KMS-11 (cell line): ENCODE measurements around the gene SAMD4B.

Experiments used
- H2AFZ ChIP-seq: fragments of 200-600 bp; sonication (generic); 2 replicates; pipeline ENCODE4 v1.6.1; 2016; ENCODE audit warnings: antibody characterized with exemption, mixed run types, low read depth
- H3K27ac ChIP-seq: fragments of 200-600 bp; sonication (generic); 2 replicates; pipeline ENCODE4 v1.6.1; 2016; ENCODE audit warnings: mild to moderate bottlenecking, mixed run types
- H3K27me3 ChIP-seq: fragments of 200-600 bp; sonication (generic); 2 replicates; pipeline ENCODE4 v1.6.1; 2017; ENCODE audit warnings: mild to moderate bottlenecking, low read depth, mixed run types, moderate library complexity; ENCODE audit not compliant: insufficient read depth
- H3K36me3 ChIP-seq: fragments of 200-600 bp; sonication (generic); 2 replicates; pipeline ENCODE4 v1.6.1; 2017; ENCODE audit warnings: mild to moderate bottlenecking, mixed run types; ENCODE audit not compliant: insufficient read depth
- H3K4me1 ChIP-seq: fragments of 200-600 bp; sonication (generic); 2 replicates; pipeline ENCODE4 v1.6.1; 2016; ENCODE audit warnings: mild to moderate bottlenecking, low read depth, mixed run types; ENCODE audit not compliant: poor library complexity, severe bottlenecking
- H3K4me2 ChIP-seq: fragments of 200-600 bp; sonication (generic); 2 replicates; pipeline ENCODE4 v1.7.0; 2016; ENCODE audit warnings: mild to moderate bottlenecking, mixed run types
- H3K4me3 ChIP-seq: fragments of 200-600 bp; sonication (generic); IDR thresholded peaks from 2 replicates; pipeline ENCODE4 v1.6.1; 2017; ENCODE audit warnings: low read depth, low read length, mixed read lengths; ENCODE audit not compliant: insufficient read depth
- H3K79me2 ChIP-seq: fragments of 200-600 bp; sonication (generic); 2 replicates; pipeline ENCODE4 v1.6.1; 2016; ENCODE audit warnings: low read depth, mixed run types; ENCODE audit not compliant: insufficient read depth
- H3K9ac ChIP-seq: fragments of 200-600 bp; sonication (generic); 2 replicates; pipeline ENCODE4 v1.6.1; 2016; ENCODE audit warnings: mild to moderate bottlenecking, mixed run types
- H4K20me1 ChIP-seq: fragments of 200-600 bp; sonication (generic); 2 replicates; pipeline ENCODE4 v1.6.1; 2016; ENCODE audit warnings: mild to moderate bottlenecking, mixed run types; ENCODE audit not compliant: insufficient read depth
- TF ChIP-seq, protein P1 (sequence below): fragments of 200-600 bp; sonication (generic); conservative IDR thresholded peaks from 2 replicates; pipeline ENCODE4 v1.6.1; 2017; ENCODE audit warnings: low read depth, mild to moderate bottlenecking, antibody characterized with exemption, low read length, moderate library complexity, mixed read lengths

Gene SAMD4B

DNA sequence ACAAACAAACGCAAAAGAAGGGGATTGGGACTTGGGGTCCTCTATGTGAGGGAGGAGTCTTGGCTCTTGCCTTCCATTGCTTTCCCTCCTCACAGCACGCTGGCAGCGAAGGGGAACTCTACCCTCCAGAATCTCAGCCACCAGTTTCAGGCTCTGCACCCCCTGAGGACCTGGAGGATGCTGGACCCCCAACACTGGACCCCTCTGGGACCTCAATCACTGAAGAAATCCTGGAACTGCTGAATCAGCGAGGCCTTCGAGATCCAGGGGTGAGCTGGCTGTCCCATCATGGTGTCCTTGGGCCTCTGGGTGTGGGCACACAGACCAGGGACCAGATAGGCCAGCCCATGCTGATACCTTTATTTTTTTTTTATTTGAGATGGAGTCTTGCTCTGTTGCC, 79.8 kb downstream of the SAMD4B start:
- Histone ChIP-seq H3K79me2 (no peaks in the 10 kb centered on the region), H3K36me3 (no peaks in the 10 kb centered on the region), H2AFZ (no peak overlapping the region), H3K27me3 (no peaks in the 10 kb centered on the region), H3K9ac (no peak overlapping the region), H3K4me3 (no peak overlapping the region), H3K27ac (no peak overlapping the region), H3K4me2 (no peak overlapping the region), H3K4me1 (no peaks in the 10 kb centered on the region), H4K20me1 (no peaks in the 10 kb centered on the region)
- TF ChIP-seq, protein P1, sequence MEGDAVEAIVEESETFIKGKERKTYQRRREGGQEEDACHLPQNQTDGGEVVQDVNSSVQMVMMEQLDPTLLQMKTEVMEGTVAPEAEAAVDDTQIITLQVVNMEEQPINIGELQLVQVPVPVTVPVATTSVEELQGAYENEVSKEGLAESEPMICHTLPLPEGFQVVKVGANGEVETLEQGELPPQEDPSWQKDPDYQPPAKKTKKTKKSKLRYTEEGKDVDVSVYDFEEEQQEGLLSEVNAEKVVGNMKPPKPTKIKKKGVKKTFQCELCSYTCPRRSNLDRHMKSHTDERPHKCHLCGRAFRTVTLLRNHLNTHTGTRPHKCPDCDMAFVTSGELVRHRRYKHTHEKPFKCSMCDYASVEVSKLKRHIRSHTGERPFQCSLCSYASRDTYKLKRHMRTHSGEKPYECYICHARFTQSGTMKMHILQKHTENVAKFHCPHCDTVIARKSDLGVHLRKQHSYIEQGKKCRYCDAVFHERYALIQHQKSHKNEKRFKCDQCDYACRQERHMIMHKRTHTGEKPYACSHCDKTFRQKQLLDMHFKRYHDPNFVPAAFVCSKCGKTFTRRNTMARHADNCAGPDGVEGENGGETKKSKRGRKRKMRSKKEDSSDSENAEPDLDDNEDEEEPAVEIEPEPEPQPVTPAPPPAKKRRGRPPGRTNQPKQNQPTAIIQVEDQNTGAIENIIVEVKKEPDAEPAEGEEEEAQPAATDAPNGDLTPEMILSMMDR: no peak

DNA sequence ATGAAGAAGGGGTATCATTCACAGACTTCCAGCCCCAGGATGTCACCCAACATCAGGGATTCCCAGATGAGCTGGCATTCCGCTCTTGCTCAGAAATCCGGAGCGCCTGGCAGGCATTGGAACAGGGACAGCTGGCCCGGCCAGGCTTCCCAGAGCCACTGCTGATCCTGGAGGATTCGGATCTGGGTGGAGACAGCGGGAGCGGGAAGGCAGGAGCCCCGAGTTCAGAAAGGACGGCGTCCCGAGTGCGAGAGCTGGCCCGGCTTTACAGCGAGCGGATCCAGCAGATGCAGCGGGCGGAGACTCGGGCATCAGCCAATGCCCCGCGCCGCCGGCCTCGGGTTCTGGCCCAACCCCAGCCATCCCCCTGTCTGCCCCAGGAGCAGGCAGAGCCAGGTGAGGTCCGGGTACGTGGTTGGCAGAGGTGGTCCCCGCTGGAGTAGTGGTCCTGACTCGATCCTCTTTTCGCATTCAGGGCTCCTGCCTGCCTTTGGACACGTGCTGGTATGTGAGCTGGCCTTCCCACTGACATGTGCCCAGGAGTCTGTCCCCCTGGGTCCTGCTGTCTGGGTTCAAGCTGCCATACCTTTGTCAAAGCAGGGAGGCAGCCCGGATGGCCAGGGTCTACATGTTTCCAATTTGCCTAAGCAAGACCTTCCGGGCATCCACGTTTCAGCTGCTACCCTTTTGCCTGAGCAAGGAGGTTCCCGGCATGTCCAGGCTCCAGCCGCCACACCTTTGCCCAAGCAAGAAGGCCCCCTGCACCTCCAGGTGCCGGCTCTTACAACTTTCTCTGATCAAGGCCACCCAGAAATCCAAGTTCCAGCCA, 81.3 kb downstream of the SAMD4B start:
- Histone ChIP-seq H3K9ac (no peak overlapping the region), H3K4me3 (no peak overlapping the region), H3K27ac (no peak overlapping the region), H3K36me3 (no peaks in the 10 kb centered on the region), H2AFZ (no peak overlapping the region), H4K20me1 (no peaks in the 10 kb centered on the region), H3K4me1 (no peaks in the 10 kb centered on the region), H3K79me2 (no peaks in the 10 kb centered on the region), H3K4me2 (no peak overlapping the region), H3K27me3 (0 out of 2 replicates have a peak, but pooled peaks cover 3% of the 10 kb centered on the region)
- TF ChIP-seq, protein P1: no peak

DNA sequence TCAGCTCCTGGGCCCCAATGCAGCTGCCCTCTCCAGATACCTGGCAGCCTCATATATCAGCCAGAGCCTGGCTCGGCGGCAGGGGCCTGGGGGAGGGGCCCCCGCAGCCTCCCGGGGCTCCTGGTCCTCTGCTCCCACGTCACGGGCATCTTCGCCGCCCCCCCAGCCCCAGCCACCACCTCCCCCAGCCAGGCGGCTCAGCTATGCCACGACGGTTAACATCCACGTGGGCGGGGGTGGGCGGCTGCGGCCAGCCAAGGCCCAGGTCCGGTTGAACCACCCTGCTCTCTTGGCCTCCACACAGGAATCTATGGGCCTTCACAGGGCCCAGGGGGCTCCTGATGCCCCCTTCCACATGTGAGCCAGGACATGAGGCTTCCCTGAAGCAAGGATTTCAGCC, 82.7 kb downstream of the SAMD4B start:
- H3K36me3 ChIP-seq: no peaks in the 10 kb centered on the region
- H2AFZ ChIP-seq: no peak overlapping the region

DNA sequence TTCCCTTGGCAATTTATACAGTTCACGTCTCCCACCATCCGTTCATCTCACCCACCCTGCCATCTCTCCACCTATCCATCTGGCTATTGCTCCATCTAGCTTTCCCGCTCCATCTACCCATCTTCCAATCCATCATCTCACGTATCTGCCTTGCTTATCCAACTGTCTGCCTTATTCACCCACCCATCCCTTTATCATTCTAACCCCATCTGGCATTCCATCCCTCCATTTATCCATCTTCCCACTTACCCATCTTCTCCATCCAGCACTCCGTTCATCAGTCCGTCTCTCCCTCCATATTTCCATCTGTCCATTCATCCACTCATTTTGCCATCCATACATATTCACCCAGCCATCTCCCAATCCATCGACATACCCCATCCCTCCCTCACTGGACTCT, 83.5 kb downstream of the SAMD4B start:
- Histone ChIP-seq H3K36me3 (no peaks in the 10 kb centered on the region), H3K27me3 (0 out of 2 replicates have a peak, but pooled peaks cover 3% of the 10 kb centered on the region), H3K9ac (no peak overlapping the region), H4K20me1 (no peaks in the 10 kb centered on the region), H2AFZ (no peak overlapping the region), H3K79me2 (no peaks in the 10 kb centered on the region), H3K4me2 (no peak overlapping the region), H3K27ac (no peak overlapping the region), H3K4me3 (no peak overlapping the region), H3K4me1 (peaks cover 4% of the 10 kb centered on the region)
- TF ChIP-seq, protein P1: no peak

More for the DNA sequence above, 82.7 kb downstream of the SAMD4B start:
- H3K9ac ChIP-seq: no peak overlapping the region
- no peaks in the 10 kb centered on the region for H3K79me2 ChIP-seq
- 0 out of 2 replicates have a peak, but pooled peaks cover 3% of the 10 kb centered on the region for H3K27me3 ChIP-seq
- H4K20me1 ChIP-seq: no peaks in the 10 kb centered on the region
- no peak overlapping the region for H3K4me2 ChIP-seq
- H3K27ac ChIP-seq: no peak overlapping the region
- no peaks in the 10 kb centered on the region for H3K4me1 ChIP-seq
- TF ChIP-seq, protein P1: no peak
- no peak overlapping the region for H3K4me3 ChIP-seq
